ENCODE measurements around the gene DZIP1.

Gene DZIP1

DNA sequence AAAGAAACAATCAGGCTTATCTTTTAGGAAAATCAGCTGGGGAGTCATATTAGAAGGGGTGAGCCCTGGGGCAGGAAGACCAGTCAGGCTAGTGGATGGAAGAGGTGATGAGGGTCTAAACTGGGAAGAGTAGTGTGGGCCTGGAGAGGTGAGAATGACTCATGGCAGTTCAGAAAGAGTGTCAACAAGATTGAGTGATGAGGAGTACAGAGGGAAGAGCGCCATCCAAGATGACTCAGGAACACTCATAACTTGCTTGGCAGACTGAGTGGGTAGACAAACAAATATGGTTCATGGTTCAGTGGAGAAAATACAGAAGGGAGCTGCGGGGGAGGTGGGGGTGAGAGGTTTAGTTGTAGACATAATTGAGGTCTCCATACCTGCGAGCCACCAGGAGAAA lies 109.3 kb downstream of the DZIP1 start:
- TF ChIP-seq, protein P1, sequence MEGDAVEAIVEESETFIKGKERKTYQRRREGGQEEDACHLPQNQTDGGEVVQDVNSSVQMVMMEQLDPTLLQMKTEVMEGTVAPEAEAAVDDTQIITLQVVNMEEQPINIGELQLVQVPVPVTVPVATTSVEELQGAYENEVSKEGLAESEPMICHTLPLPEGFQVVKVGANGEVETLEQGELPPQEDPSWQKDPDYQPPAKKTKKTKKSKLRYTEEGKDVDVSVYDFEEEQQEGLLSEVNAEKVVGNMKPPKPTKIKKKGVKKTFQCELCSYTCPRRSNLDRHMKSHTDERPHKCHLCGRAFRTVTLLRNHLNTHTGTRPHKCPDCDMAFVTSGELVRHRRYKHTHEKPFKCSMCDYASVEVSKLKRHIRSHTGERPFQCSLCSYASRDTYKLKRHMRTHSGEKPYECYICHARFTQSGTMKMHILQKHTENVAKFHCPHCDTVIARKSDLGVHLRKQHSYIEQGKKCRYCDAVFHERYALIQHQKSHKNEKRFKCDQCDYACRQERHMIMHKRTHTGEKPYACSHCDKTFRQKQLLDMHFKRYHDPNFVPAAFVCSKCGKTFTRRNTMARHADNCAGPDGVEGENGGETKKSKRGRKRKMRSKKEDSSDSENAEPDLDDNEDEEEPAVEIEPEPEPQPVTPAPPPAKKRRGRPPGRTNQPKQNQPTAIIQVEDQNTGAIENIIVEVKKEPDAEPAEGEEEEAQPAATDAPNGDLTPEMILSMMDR (conservative IDR thresholded peaks at IDR 0.05; ENCODE audit: low read depth), result no peak
- peak; percentile 83 for DNase-seq (ENCODE audit: low spot score)
- CTCF ChIA-PET, result no interaction called here
- POLR2A ChIA-PET (ENCODE audit: low non-redundant PET), result no interaction called here
- H3K27ac ChIP-seq, result no peak overlapping the region

DNA sequence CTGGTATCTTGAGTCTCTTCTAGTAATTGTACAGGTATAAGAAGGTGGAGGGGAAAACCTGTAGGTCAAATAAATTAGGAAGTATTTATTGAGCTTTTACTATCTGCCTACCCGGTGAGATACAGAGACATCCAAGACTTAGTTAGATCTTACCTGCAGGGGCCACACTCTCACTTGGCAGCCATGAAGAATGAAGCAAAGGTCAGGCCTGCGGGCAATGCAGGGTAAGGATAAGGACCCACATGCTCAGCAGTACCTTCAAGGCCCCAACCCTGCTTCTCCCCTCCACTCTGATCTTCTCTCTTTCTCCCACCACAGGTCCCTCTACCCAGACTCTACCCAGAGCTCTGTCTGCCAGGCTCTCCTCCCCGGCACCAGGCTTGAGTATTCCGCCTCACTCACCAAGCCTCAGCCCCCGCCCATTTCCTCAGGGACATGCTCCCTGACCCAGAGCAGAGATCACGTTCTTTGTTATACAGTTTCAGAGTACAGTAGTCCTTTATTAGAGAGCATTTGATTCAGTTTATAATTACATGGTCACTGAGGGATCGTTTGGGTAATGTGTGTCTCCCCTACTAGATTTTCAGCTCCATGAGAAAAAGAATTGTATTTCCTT lies 110.9 kb downstream of the DZIP1 start:
- TF ChIP-seq, protein P1 (conservative IDR thresholded peaks at IDR 0.05; ENCODE audit: low read depth), result no peak
- ChIA-PET CTCF (no interaction called here), POLR2A (ENCODE audit: low non-redundant PET) (no interaction called here)
- no peak overlapping the region for H3K27ac ChIP-seq
- no peak for DNase-seq (ENCODE audit: low spot score)

DNA sequence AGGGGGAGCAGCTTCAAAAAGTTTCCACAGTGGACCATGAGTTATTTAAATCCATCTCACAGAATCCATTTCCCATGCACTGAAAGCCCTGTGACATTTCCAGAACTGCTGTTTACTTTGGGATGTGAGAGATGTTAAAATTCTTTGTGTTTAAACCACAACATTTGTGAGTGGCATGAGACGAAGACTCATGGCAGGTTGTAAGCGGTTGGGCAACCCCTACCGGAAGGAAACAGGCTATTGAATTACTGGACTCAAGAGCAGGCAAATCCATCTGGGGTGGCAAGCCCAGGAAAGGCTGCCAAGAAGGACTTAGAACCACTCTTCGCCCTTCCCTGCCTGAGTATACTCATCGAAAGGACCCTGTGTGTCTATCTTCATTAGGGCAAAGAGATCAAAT lies 114.3 kb downstream of the DZIP1 start:
- CTCF ChIA-PET, result interaction anchor here (0.6 kb wide), 1 partner anchor 84 kb away, joined by 3 read pairs; no protein-coding TSS in a partner anchor
- POLR2A ChIA-PET (ENCODE audit: low non-redundant PET), result no interaction called here
- peak; percentile 73 for DNase-seq (ENCODE audit: low spot score)
- TF ChIP-seq, protein P1 (conservative IDR thresholded peaks at IDR 0.05; ENCODE audit: low read depth), result 0 out of 2 replicates have a peak, but pooled peaks have one; percentile 8
- H3K27ac ChIP-seq, result no peak overlapping the region
